Fibroblast of lung (primary cell): Measurements from ENCODE around the gene NACC1. TPM values are rescaled to one million over a fixed set of nuclear protein-coding genes. Genes with fewer than 3 reads are reported as not detected.

Source experiments
- DNase-seq, 2 donors: peaks; one replicate each; pipeline versions ENCODE4 v3.0.0 to v3.0.0-alpha.2; 2010; ENCODE audit warnings: low read depth in 2 of 2
- H2AFZ ChIP-seq: 2 replicates; pipeline ENCODE4 v1.5.1; 2012; ENCODE audit warnings: low read length, control low read depth, inconsistent platforms
- H3K27ac ChIP-seq: 2 replicates; pipeline ENCODE4 v1.5.1; 2011; ENCODE audit warnings: low read length, control low read depth; ENCODE audit not compliant: insufficient read depth
- H3K27me3 ChIP-seq: 2 replicates; pipeline ENCODE4 v1.5.1; 2011; ENCODE audit warnings: mild to moderate bottlenecking, low read length; ENCODE audit not compliant: control insufficient read depth, insufficient read depth
- H3K36me3 ChIP-seq: 2 replicates; pipeline ENCODE4 v1.5.1; 2011; ENCODE audit warnings: low read length; ENCODE audit not compliant: control insufficient read depth, insufficient read depth
- H3K4me1 ChIP-seq: 2 replicates; pipeline ENCODE4 v1.5.1; 2011; ENCODE audit warnings: low read length; ENCODE audit not compliant: control insufficient read depth, insufficient read depth; ENCODE audit errors: extremely low read depth
- H3K4me2 ChIP-seq: 2 replicates; pipeline ENCODE4 v1.5.1; 2011; ENCODE audit warnings: low read length, control low read depth; ENCODE audit not compliant: insufficient read depth; ENCODE audit errors: extremely low read depth
- H3K4me3 ChIP-seq, 4 experiments: fragments of 200-600 bp in 1 of 4; sonication (generic) in 1 of 4; replicated peaks in 1 of 4; 2 replicates each; pipeline ENCODE4 v1.5.1; 2011 to 2016; ENCODE audit warnings: low read length in 4 of 4, low read depth in 3 of 4, mild to moderate bottlenecking in 3 of 4, control low read depth in 2 of 4, inconsistent platforms in 1 of 4, mixed read lengths in 1 of 4; ENCODE audit not compliant: insufficient read depth in 1 of 4; ENCODE audit errors: control extremely low read depth in 1 of 4
- H3K79me2 ChIP-seq: 2 replicates; pipeline ENCODE4 v1.5.1; 2012; ENCODE audit warnings: mild to moderate bottlenecking, low read length, inconsistent platforms; ENCODE audit not compliant: control insufficient read depth, insufficient read depth
- H3K9ac ChIP-seq: 2 replicates; pipeline ENCODE4 v1.5.1; 2011; ENCODE audit warnings: mild to moderate bottlenecking, low read length, control low read depth; ENCODE audit not compliant: insufficient read depth
- H3K9me3 ChIP-seq: 2 replicates; pipeline ENCODE4 v1.5.1; 2012; ENCODE audit warnings: low read depth, low read length; ENCODE audit not compliant: control insufficient read depth, insufficient read depth
- H4K20me1 ChIP-seq: 2 replicates; pipeline ENCODE4 v1.5.1; 2011; ENCODE audit warnings: low read length; ENCODE audit not compliant: control insufficient read depth, insufficient read depth; ENCODE audit errors: extremely low read depth
- CTCF ChIP-seq, 2 donors: IDR thresholded peaks in 1 of 2; conservative IDR thresholded peaks in 1 of 2; 1 replicate in 1 of 2; 2 replicates in 1 of 2; pipeline ENCODE4 v1.5.1; 2011 to 2012; ENCODE audit warnings: low read length in 2 of 2, control low read depth in 1 of 2, inconsistent platforms in 1 of 2, low read depth in 1 of 2, mild to moderate bottlenecking in 1 of 2
- EZH2 ChIP-seq: IDR thresholded peaks from 2 replicates; pipeline ENCODE4 v1.5.1; 2012; ENCODE audit warnings: low read length, control low read depth, mild to moderate bottlenecking; ENCODE audit errors: missing control alignments
- polyA plus RNA-seq, 2 donors: library from polyadenylated mRNA; depleted of rRNA in 1 of 2; stranded (reverse) in 1 of 2; unstranded in 1 of 2; fragments of >200 nt; gene quantifications; 2 replicates each; pipeline ENCODE4 v1.2.1, GENCODE V29; 2011 to 2012; ENCODE audit warnings: missing spikeins in 1 of 2
- total RNA-seq: library from RNA; depleted of rRNA; stranded (reverse); fragments of >200 nt; gene quantifications from 2 replicates; pipeline ENCODE4 v1.2.1, GENCODE V29; 2014

Gene NACC1
- total and polyA plus RNA-seq, 2 donors (not counting 1 experiment from before 2014, with no cell fraction given), result 31.9 to 33.5 TPM

DNA sequence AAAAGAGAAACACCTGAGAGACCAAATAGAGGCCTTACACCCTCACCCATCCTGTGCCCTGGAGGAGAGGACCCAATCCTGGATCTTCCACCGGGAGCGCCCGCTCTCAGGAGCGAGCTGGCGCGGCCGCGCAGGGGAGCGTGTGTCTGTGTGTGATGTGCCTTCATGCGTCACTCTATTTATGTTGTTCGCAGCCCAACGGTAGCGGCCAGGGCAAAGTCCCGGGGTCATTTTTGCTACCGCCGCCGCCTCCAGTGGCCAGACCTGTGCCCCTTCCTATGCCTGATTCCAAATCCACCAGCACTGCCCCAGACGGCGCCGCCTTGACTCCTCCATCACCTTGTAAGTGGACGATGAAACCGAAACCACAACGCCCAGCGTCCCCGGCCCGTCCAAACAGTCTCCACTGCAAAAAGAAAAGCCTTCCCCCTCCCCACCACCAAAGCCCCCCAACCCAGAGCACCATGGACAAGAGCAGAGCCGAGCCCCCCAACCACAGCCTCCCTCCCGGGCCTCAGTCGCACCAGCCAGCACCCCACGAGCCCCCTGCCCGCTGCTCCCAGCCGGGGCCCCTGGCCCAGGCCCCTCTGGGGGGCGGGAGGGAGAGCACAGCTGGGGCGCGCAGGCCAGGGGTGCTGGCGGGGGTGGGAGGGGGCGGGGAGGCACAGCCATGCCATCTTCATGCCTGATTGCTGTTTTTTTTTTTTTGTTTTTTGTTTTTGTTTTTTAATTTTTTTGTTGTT lies 30.1 kb upstream of the NACC1 start:
- H3K79me2 ChIP-seq, result peaks cover 4% of the 10 kb centered on the region
- DNase-seq, result no peak
- H3K4me3 ChIP-seq, result no peak overlapping the region
- no peak overlapping the region for H2AFZ ChIP-seq
- no peaks in the 10 kb centered on the region for H3K9me3 ChIP-seq
- H4K20me1 ChIP-seq, result no peaks in the 10 kb centered on the region
- peaks cover 12% of the 10 kb centered on the region for H3K4me1 ChIP-seq
- no peak overlapping the region for H3K27ac ChIP-seq
- no peak overlapping the region for H3K4me2 ChIP-seq
- no peaks in the 10 kb centered on the region for H3K27me3 ChIP-seq
- H3K36me3 ChIP-seq, result peaks cover 17% of the 10 kb centered on the region
- no peak overlapping the region for H3K9ac ChIP-seq
- TF ChIP-seq CTCF (conservative IDR thresholded peaks at IDR 0.05 in 1 of 2, IDR thresholded peaks at IDR 0.05 in 1 of 2; ENCODE audit: low read depth in 1 of 2, low read length in 2 of 2), result no peak
- TF ChIP-seq EZH2, result no peak

DNA sequence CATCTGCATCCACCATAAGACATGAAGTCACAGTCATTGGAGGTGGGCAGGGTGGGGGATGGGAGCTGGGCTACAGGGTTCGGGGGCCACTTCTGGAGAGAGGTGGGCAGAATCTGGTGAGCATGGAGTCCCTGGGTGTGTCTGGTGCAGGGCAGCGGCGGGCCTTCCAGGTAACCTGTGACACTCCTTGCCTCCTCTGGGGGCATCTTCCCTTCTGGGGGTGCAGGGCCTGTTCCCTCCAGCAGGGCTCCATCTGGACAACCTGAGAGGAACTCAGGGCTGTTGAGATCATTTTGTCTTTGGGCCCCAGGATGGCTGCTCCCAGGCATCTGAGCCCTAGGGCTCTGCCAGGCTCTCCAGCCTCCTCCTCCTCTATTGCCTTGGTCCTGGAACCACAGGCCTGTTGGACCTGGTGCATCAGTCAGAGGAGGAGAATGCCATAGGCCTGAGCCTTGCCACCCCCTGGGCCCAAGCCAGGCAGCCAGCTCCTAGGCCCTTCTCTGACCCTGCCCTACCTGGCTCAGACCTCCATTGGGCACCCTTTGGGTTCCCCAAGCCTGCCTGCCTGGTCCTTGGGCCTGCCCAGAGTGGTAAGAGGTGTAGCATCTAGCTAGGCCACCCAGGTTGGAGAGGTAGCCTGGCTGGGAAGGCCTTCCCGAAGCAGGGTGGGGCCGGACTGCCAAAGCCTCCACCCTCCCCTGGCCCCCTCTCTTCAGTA lies 28.8 kb upstream of the NACC1 start:
- H3K9ac ChIP-seq, result no peak overlapping the region

More for the DNA sequence above, 28.8 kb upstream of the NACC1 start:
- no peak for DNase-seq
- H3K27me3 ChIP-seq, result no peaks in the 10 kb centered on the region
- H4K20me1 ChIP-seq, result no peaks in the 10 kb centered on the region
- H3K9me3 ChIP-seq, result no peaks in the 10 kb centered on the region
- H3K4me2 ChIP-seq, result no peak overlapping the region
- peaks cover 4% of the 10 kb centered on the region for H3K79me2 ChIP-seq
- H3K4me1 ChIP-seq, result peaks cover 12% of the 10 kb centered on the region
- peaks cover 13% of the 10 kb centered on the region for H3K36me3 ChIP-seq
- no peak overlapping the region for H2AFZ ChIP-seq
- TF ChIP-seq EZH2 (no peak), CTCF (conservative IDR thresholded peaks at IDR 0.05 in 1 of 2, IDR thresholded peaks at IDR 0.05 in 1 of 2; ENCODE audit: low read depth in 1 of 2, low read length in 2 of 2) (peak in 1 of 2 donors; percentile 38)
- H3K27ac ChIP-seq, result no peak overlapping the region
- H3K4me3 ChIP-seq, result no peak overlapping the region
